DOHH2 (cell line): ENCODE data around the gene MYO1D.

ENCODE experiments used
- CTCF ChIP-seq: fragments of 200-600 bp; sonication (generic); IDR thresholded peaks from one replicate; pipeline ENCODE4 v1.5.1; 2014; ENCODE audit warnings: antibody characterized with exemption, mild to moderate bottlenecking, low read depth, low read length; ENCODE audit not compliant: poor library complexity, severe bottlenecking
- EZH2phosphoT487 ChIP-seq: fragments of 200-600 bp; sonication (generic); IDR thresholded peaks from 2 replicates; pipeline ENCODE4 v1.6.1; 2017; ENCODE audit warnings: borderline replicate concordance, mild to moderate bottlenecking, antibody characterized with exemption, low read length, moderate library complexity, mixed read lengths

DNA sequence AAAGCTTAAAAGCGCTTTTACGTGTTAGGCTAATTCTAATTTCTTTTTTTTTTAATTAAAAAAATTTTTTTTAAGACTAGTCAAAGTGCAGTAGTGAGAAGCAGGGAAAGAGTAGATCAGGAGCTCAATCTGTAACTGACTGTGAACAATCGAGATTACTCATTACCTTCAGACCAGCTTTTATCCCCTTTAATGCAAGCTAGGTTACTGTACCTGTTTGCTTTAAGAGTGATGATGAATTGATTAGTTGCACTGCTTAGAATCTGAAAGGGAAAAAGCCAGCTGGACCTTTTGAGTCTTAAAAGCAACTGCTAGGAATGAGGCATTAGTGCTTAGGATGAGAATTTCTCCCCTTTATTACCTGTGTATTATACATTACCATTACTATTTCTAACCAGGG, 413.6 kb downstream of the MYO1D start:
- no peak for TF ChIP-seq CTCF
- no peak for TF ChIP-seq EZH2phosphoT487
